HG03558 (cell line): ENCODE data around the gene ASCC2.

Source experiments
- ATAC-seq: cut with Tn5 transposase; IDR thresholded peaks from one replicate; pipeline ENCODE4 v1.9.1; 2021; ENCODE audit warnings: moderate number of reproducible peaks; ENCODE audit not compliant: unreplicated experiment; ENCODE audit errors: extremely low read depth

ASCC2 gene

DNA sequence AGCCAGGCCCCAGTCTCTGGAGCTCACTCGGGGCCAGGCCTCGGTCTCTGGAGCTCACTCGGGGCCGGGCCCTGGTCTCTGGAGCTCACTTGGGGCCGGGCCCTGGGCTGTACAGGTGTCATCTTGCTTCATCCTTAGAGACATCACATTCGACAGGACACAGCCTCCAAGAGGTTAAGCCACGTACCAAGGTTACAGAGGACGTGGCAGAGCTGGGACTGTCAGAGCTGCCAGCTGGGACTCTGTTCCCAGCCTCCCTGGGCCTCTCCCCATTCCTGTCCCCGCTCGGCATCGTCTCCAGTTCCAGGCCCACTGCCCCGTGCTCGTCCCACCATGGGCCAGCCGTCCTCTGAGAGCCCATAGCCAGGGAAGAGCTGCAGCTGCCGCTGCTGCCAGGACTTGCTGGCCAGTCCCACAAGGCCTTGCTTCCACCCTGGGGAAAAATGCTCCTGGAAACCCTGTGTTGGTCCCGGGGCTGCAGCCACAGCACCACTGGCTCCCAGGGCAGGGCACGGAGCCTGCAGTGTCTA, 98.7 kb downstream of the ASCC2 start:
- no peak for ATAC-seq
